A172 (cell line): ENCODE data around the gene KIF18A. TPM values are rescaled to one million over a fixed set of nuclear protein-coding genes. Genes with fewer than 3 reads are reported as not detected.

ENCODE experiments used
- total RNA-seq: library from RNA; depleted of rRNA; stranded (reverse); fragments of >200 nt; shearing (Covaris generic); gene quantifications from 2 replicates; pipeline ENCODE4 v1.2.3, GENCODE V29; 2014; rRNA removed

The KIF18A gene
- total RNA-seq, 1 experiment from 2014 or later: 46.4 TPM

Other genes with a start within 250 kb of the KIF18A start
- gene METTL15, start 232 bp upstream of the KIF18A start, total RNA-seq: 16.9 and 21.2 TPM in 2 replicates